ENCODE measurements around the gene AIDA.
A peak's percentile ranks its signal among the peaks of the same experiment; 100 is the strongest.
"Not testable (repeated sequence)": the region's sequence is repeated elsewhere in the genome, so short reads cannot be mapped to it uniquely, and the experiment has no call there.

The AIDA gene

GRCh38 chr1:222712253-222713090, at the start of gene AIDA, which contains the start of gene BROX:
AIDA (minus strand) TSS chr1:222712491; CDS start chr1:222712317, 174 bp downstream.
BROX (plus strand) TSS chr1:222712564; CDS start chr1:222715700, 3,136 bp downstream.
- peak; percentile 99 for DNase-seq

GRCh38 chr1:222761083-222761482, 48.8 kb upstream of the AIDA start:
- DNase-seq: no peak

GRCh38 chr1:222759451-222760035, 47.3 kb upstream of the AIDA start:
- no peak for DNase-seq

- DNase-seq: no peak
Observed at GRCh38 chr1:222757646-222758268, 45.5 kb upstream of the AIDA start.

GRCh38 chr1:222754366-222755139, 42.3 kb upstream of the AIDA start:
- no peak for DNase-seq

GRCh38 chr1:222751255-222751654, 39.0 kb upstream of the AIDA start:
- no peak for DNase-seq

- no peak for DNase-seq
Observed at GRCh38 chr1:222750651-222751050, 38.4 kb upstream of the AIDA start.

- no peak for DNase-seq
Observed at GRCh38 chr1:222749927-222750326, 37.6 kb upstream of the AIDA start.

GRCh38 chr1:222741630-222742457, 29.6 kb upstream of the AIDA start:
- not testable (repeated sequence) for DNase-seq

- DNase-seq: no peak
Observed at GRCh38 chr1:222739929-222740328, 27.6 kb upstream of the AIDA start.

GRCh38 chr1:222739465-222739864, 27.2 kb upstream of the AIDA start:
- no peak for DNase-seq

- no peak for DNase-seq
Observed at GRCh38 chr1:222736972-222737371, 24.7 kb upstream of the AIDA start, which contains the start of gene FAM177B. FAM177B (plus strand) TSS chr1:222737202; CDS start chr1:222746546, 9,344 bp downstream.

- DNase-seq: no peak
Observed at GRCh38 chr1:222736470-222736869, 24.2 kb upstream of the AIDA start.

- DNase-seq: no peak
Observed at GRCh38 chr1:222734740-222735139, 22.4 kb upstream of the AIDA start.

GRCh38 chr1:222732216-222733159, 20.2 kb upstream of the AIDA start:
- no peak for DNase-seq

GRCh38 chr1:222730866-222731265, 18.6 kb upstream of the AIDA start:
- DNase-seq: no peak

- DNase-seq: no peak
Observed at GRCh38 chr1:222728746-222729145, 16.5 kb upstream of the AIDA start.

- DNase-seq: no peak
Observed at GRCh38 chr1:222716393-222716792, 4.1 kb upstream of the AIDA start.

- DNase-seq: peak; percentile 83
Observed at GRCh38 chr1:222713091-222713961, 1.0 kb upstream of the AIDA start.

All from activated CD4-positive, CD25-positive, alpha-beta regulatory T cell treated with anti-CD3 and anti-CD28 coated beads, Interleukin-2, amount 50 U/mL, for 72 hours (primary cell).